Parathyroid adenoma (tissue), 2 donors: ENCODE results near the gene BOD1.

Experiments
- H2AFZ ChIP-seq: fragments of 300-600 bp; sonication (generic); one replicate; pipeline ENCODE4 v1.7.0; 2017; ENCODE audit warnings: antibody characterized with exemption, mild to moderate bottlenecking
- H3K27ac ChIP-seq: fragments of 300-600 bp; sonication (generic); one replicate; pipeline ENCODE4 v1.7.0; 2017
- H3K27me3 ChIP-seq: fragments of 300-600 bp; sonication (generic); one replicate; pipeline ENCODE4 v1.7.0; 2017; ENCODE audit warnings: low read length; ENCODE audit not compliant: control insufficient read depth, insufficient read depth
- H3K36me3 ChIP-seq: fragments of 300-600 bp; sonication (generic); one replicate; pipeline ENCODE4 v1.7.0; 2017; ENCODE audit warnings: low read length; ENCODE audit not compliant: control insufficient read depth, insufficient read depth
- H3K4me1 ChIP-seq: fragments of 300-600 bp; sonication (generic); one replicate; pipeline ENCODE4 v1.7.0; 2017; ENCODE audit warnings: control low read depth
- H3K4me2 ChIP-seq: fragments of 300-600 bp; sonication (generic); one replicate; pipeline ENCODE4 v1.7.0; 2017; ENCODE audit warnings: low read length
- H3K4me3 ChIP-seq: fragments of 300-600 bp; sonication (generic); one replicate; pipeline ENCODE4 v1.7.0; 2017; ENCODE audit warnings: low read depth, low read length
- H3K79me2 ChIP-seq: fragments of 300-600 bp; sonication (generic); one replicate; pipeline ENCODE4 v1.7.0; 2017; ENCODE audit warnings: control low read depth
- H3K9ac ChIP-seq: fragments of 300-600 bp; sonication (generic); one replicate; pipeline ENCODE4 v1.7.0; 2017; ENCODE audit warnings: mild to moderate bottlenecking
- H3K9me3 ChIP-seq: fragments of 300-600 bp; sonication (generic); one replicate; pipeline ENCODE4 v1.7.0; 2017; ENCODE audit warnings: low read length; ENCODE audit not compliant: control insufficient read depth
- TF ChIP-seq, protein P1 (sequence below): fragments of 300-600 bp; sonication (generic); IDR thresholded peaks from one replicate; pipeline ENCODE4 v1.7.0; 2017; ENCODE audit warnings: antibody characterized with exemption, mild to moderate bottlenecking
- donor health status: primary hyperparathyroidism.

Gene BOD1

GRCh38 chr5:173567548-173567947 lies 48.9 kb downstream of the BOD1 start:
- no peak overlapping the region for H3K27ac ChIP-seq
- TF ChIP-seq, protein P1, sequence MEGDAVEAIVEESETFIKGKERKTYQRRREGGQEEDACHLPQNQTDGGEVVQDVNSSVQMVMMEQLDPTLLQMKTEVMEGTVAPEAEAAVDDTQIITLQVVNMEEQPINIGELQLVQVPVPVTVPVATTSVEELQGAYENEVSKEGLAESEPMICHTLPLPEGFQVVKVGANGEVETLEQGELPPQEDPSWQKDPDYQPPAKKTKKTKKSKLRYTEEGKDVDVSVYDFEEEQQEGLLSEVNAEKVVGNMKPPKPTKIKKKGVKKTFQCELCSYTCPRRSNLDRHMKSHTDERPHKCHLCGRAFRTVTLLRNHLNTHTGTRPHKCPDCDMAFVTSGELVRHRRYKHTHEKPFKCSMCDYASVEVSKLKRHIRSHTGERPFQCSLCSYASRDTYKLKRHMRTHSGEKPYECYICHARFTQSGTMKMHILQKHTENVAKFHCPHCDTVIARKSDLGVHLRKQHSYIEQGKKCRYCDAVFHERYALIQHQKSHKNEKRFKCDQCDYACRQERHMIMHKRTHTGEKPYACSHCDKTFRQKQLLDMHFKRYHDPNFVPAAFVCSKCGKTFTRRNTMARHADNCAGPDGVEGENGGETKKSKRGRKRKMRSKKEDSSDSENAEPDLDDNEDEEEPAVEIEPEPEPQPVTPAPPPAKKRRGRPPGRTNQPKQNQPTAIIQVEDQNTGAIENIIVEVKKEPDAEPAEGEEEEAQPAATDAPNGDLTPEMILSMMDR: no peak
- no peak overlapping the region for H2AFZ ChIP-seq
- H3K27me3 ChIP-seq: no peaks in the 10 kb centered on the region
- no peak overlapping the region for H3K4me3 ChIP-seq
- H3K79me2 ChIP-seq: no peaks in the 10 kb centered on the region
- H3K9me3 ChIP-seq: no peaks in the 10 kb centered on the region
- H3K4me1 ChIP-seq: no peaks in the 10 kb centered on the region
- H3K4me2 ChIP-seq: no peak overlapping the region
- H3K36me3 ChIP-seq: no peaks in the 10 kb centered on the region
- H3K9ac ChIP-seq: no peak overlapping the region

DNA sequence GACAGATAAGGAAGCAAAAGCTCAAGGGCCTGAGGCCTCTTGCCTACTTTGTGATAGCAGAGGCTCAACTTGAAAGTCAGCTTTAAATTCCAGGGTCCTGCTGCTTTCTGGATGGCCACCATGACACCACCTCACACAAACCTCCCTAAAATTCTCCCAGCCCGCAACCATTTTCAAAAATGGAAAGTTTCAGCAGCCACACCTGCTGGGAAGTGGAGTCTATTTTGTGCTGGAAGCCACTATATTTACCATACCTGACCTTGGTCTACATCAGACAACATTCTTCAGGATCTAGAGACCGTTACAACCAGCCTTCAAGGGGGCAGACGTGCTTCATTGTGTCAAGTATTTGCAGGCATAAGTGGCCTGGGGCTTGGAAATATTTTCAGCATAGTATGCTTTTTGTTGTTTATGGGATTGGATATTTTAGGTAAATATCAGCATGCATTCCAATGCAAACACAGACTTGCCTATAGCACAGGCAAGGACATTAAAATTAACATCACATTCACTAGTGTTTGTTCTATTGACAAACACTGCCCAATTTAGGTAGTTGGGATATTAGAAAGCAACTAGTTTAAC lies 50.9 kb downstream of the BOD1 start:
- TF ChIP-seq, protein P1: no peak
- H3K27me3 ChIP-seq: no peaks in the 10 kb centered on the region
- no peak overlapping the region for H2AFZ ChIP-seq
- no peak overlapping the region for H3K9ac ChIP-seq
- no peak overlapping the region for H3K4me2 ChIP-seq
- H3K4me3 ChIP-seq: no peak overlapping the region
- no peak overlapping the region for H3K27ac ChIP-seq
- H3K4me1 ChIP-seq: no peaks in the 10 kb centered on the region
- no peaks in the 10 kb centered on the region for H3K9me3 ChIP-seq
- no peaks in the 10 kb centered on the region for H3K79me2 ChIP-seq
- no peaks in the 10 kb centered on the region for H3K36me3 ChIP-seq

DNA sequence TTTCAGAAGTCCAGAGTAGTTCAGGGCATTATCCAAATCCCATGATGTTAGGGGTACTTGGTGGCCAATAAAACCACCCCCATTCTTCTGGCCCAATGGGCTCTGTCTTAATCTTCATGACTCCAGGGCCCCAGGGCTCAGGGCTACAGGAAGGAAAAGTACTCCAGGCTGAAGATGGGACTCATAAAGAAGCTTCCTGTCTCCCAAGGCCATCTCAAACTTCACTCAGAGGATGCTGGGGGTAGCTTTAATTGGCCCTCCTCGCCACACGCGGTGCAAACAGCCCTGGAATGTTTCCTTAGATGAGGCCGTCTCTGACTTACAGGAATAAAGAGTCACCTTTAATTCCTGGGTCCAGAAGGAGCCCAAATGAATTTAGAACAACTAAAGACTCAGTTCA lies 52.3 kb downstream of the BOD1 start:
- Histone ChIP-seq H3K9ac (no peak overlapping the region), H3K4me2 (no peak overlapping the region), H3K9me3 (no peaks in the 10 kb centered on the region), H2AFZ (no peak overlapping the region), H3K27ac (no peak overlapping the region), H3K79me2 (no peaks in the 10 kb centered on the region), H3K27me3 (no peaks in the 10 kb centered on the region), H3K4me1 (no peaks in the 10 kb centered on the region), H3K4me3 (no peak overlapping the region), H3K36me3 (no peaks in the 10 kb centered on the region)
- TF ChIP-seq, protein P1: no peak

DNA sequence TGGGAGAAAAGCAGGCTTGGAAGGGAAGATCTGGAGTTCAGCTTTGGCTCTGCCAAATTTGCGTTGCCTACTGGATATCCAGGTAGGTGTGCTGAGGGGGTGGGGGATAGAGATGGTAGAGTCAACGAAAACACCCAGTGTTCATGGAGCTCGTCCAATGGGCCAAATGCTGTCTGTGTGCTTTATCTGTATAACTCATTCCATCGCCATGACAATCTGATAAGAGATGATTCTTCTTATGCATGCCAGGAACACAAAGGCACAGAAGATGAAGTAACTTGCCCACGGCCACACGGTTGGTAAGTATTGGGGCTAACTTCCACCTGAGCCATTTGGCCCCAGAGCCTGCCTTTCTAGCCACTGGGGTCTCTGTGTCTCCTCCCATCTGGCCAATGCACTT lies 53.2 kb downstream of the BOD1 start:
- no peaks in the 10 kb centered on the region for H3K27me3 ChIP-seq
- H3K36me3 ChIP-seq: no peaks in the 10 kb centered on the region
- H3K4me3 ChIP-seq: no peak overlapping the region
- H3K4me1 ChIP-seq: no peaks in the 10 kb centered on the region
- no peak overlapping the region for H2AFZ ChIP-seq
- no peaks in the 10 kb centered on the region for H3K79me2 ChIP-seq
- no peak overlapping the region for H3K27ac ChIP-seq
- no peak overlapping the region for H3K9ac ChIP-seq
- no peaks in the 10 kb centered on the region for H3K9me3 ChIP-seq
- TF ChIP-seq, protein P1: no peak
- no peak overlapping the region for H3K4me2 ChIP-seq

DNA sequence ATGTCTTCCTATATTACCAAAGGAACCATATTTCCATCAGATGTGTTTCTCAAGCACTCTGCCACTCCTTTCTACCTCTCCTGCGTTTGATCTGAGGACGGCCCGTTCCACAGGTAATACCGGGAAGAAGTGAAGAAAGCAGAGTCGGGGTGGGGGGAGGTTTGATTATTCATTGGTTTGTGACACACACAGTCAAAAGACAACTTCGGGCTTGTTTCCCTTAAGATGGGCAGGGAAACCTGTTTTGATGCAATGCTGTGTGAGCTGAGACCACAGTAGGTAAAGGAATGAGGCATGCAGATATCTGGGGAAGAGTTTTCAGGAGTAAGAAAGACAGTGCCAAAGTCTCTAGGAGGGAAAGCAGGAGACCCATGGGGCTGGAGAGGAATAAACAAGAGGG lies 54.0 kb downstream of the BOD1 start:
- no peaks in the 10 kb centered on the region for H3K9me3 ChIP-seq
- no peak overlapping the region for H3K4me3 ChIP-seq
- TF ChIP-seq, protein P1: no peak
- H3K79me2 ChIP-seq: no peaks in the 10 kb centered on the region
- no peaks in the 10 kb centered on the region for H3K27me3 ChIP-seq
- no peak overlapping the region for H3K4me2 ChIP-seq
- no peak overlapping the region for H2AFZ ChIP-seq
- H3K9ac ChIP-seq: no peak overlapping the region
- H3K36me3 ChIP-seq: no peaks in the 10 kb centered on the region
- H3K4me1 ChIP-seq: peaks cover under 1% of the 10 kb centered on the region
- no peak overlapping the region for H3K27ac ChIP-seq
